HT-29 (cell line): ENCODE results near the gene TGFBR3. TPM values are rescaled to one million over a fixed set of nuclear protein-coding genes. Genes with fewer than 3 reads are reported as not detected.

Experiments
- DNase-seq: peaks from one replicate; pipeline ENCODE4 v3.0.0-alpha.2; 2015; ENCODE audit warnings: low spot score
- total RNA-seq: library from RNA; depleted of rRNA; stranded (reverse); fragments of >200 nt; shearing (Covaris generic); gene quantifications from 2 replicates; pipeline ENCODE4 v1.2.3, GENCODE V29; 2014

The TGFBR3 gene
- total RNA-seq, 1 experiment from 2014 or later = 4.3 TPM

- DNase-seq = no peak
Measured at GRCh38 chr1:91803847-91804545, 82.0 kb downstream of the TGFBR3 start.

GRCh38 chr1:91803123-91803522 is 82.8 kb downstream of the TGFBR3 start:
- no peak for DNase-seq

- no peak for DNase-seq
Measured at GRCh38 chr1:91801496-91802115, 84.3 kb downstream of the TGFBR3 start.

GRCh38 chr1:91799863-91800262 is 86.1 kb downstream of the TGFBR3 start:
- DNase-seq = no peak

- DNase-seq = no peak
Measured at GRCh38 chr1:91799159-91799558, 86.8 kb downstream of the TGFBR3 start.

GRCh38 chr1:91798740-91799139 is 87.2 kb downstream of the TGFBR3 start:
- DNase-seq = no peak

- DNase-seq = no peak
Measured at GRCh38 chr1:91798241-91798648, 87.7 kb downstream of the TGFBR3 start.

GRCh38 chr1:91797164-91797563 is 88.8 kb downstream of the TGFBR3 start:
- no peak for DNase-seq

GRCh38 chr1:91796390-91796654 is 89.6 kb downstream of the TGFBR3 start:
- DNase-seq = no peak

- DNase-seq = no peak
Measured at GRCh38 chr1:91795591-91796389, 90.2 kb downstream of the TGFBR3 start.

GRCh38 chr1:91793877-91794276 is 92.1 kb downstream of the TGFBR3 start:
- no peak for DNase-seq

- no peak for DNase-seq
Measured at GRCh38 chr1:91793189-91793588, 92.8 kb downstream of the TGFBR3 start.

GRCh38 chr1:91792489-91793071 is 93.4 kb downstream of the TGFBR3 start:
- DNase-seq = peak; percentile 19

GRCh38 chr1:91791691-91792488 is 94.1 kb downstream of the TGFBR3 start:
- DNase-seq = no peak

- DNase-seq = peak; percentile 14
Measured at GRCh38 chr1:91791103-91791502, 94.8 kb downstream of the TGFBR3 start.

- no peak for DNase-seq
Measured at GRCh38 chr1:91790392-91790791, 95.6 kb downstream of the TGFBR3 start.

- no peak for DNase-seq
Measured at GRCh38 chr1:91789273-91789997, 96.5 kb downstream of the TGFBR3 start.

- no peak for DNase-seq
Measured at GRCh38 chr1:91787919-91788318, 98.0 kb downstream of the TGFBR3 start.

- no peak for DNase-seq
Measured at GRCh38 chr1:91784616-91785015, 101.3 kb downstream of the TGFBR3 start.

GRCh38 chr1:91784191-91784590 is 101.8 kb downstream of the TGFBR3 start:
- DNase-seq = no peak
